GM12875 (cell line): ENCODE measurements around the gene C1QL3.

ENCODE experiments used
- H3K4me3 ChIP-seq: one replicate; pipeline ENCODE4 v1.5.1; 2011; ENCODE audit warnings: low read depth, low read length, control low read depth
- TF ChIP-seq, protein P1 (sequence below): IDR thresholded peaks from 2 replicates; pipeline ENCODE4 v1.5.1; 2011; ENCODE audit warnings: low read depth, mild to moderate bottlenecking, control low read depth, inconsistent platforms, low read length, moderate library complexity, borderline replicate concordance; ENCODE audit not compliant: insufficient read depth

C1QL3 gene

GRCh38 chr10:16521311-16522016 is at the start of gene C1QL3:
C1QL3 (minus strand) TSS chr10:16521879; CDS start chr10:16521065, 814 bp downstream.
- TF ChIP-seq, protein P1, sequence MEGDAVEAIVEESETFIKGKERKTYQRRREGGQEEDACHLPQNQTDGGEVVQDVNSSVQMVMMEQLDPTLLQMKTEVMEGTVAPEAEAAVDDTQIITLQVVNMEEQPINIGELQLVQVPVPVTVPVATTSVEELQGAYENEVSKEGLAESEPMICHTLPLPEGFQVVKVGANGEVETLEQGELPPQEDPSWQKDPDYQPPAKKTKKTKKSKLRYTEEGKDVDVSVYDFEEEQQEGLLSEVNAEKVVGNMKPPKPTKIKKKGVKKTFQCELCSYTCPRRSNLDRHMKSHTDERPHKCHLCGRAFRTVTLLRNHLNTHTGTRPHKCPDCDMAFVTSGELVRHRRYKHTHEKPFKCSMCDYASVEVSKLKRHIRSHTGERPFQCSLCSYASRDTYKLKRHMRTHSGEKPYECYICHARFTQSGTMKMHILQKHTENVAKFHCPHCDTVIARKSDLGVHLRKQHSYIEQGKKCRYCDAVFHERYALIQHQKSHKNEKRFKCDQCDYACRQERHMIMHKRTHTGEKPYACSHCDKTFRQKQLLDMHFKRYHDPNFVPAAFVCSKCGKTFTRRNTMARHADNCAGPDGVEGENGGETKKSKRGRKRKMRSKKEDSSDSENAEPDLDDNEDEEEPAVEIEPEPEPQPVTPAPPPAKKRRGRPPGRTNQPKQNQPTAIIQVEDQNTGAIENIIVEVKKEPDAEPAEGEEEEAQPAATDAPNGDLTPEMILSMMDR, result no peak
- peak within 1 kb of the TSS; percentile 50 for H3K4me3 ChIP-seq

GRCh38 chr10:16570731-16571130 is 49.1 kb upstream of the C1QL3 start:
- H3K4me3 ChIP-seq, result no peak overlapping the region
- TF ChIP-seq, protein P1, result no peak

- no peak overlapping the region for H3K4me3 ChIP-seq
These were observed 44.6 kb upstream of the C1QL3 start for GRCh38 chr10:16566202-16566805.

GRCh38 chr10:16565604-16566003 is 43.9 kb upstream of the C1QL3 start:
- TF ChIP-seq, protein P1, result no peak
- H3K4me3 ChIP-seq, result no peak overlapping the region

More at GRCh38 chr10:16566202-16566805, 44.6 kb upstream of the C1QL3 start:
- TF ChIP-seq, protein P1, result no peak

DNA sequence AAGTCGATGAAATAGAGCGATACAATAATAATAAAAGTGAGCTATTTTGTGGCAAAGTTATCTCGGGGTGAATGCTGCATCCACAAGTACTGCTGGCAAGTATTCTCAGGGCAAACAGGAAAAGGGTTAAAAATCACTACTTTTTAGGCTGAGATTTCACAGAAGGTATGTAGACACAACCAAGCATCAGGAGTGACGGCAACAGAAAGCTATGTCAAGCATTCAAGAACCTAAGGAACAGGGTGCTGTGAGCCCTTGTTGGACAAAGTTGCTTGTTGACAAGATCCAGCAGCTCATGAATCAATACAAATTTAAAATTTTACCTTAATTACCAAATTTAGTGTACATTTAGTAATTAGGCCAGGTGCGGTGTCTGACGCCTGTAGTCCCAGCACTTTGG is 41.2 kb upstream of the C1QL3 start:
- TF ChIP-seq, protein P1, result no peak

GRCh38 chr10:16559236-16559773 is 37.6 kb upstream of the C1QL3 start:
- TF ChIP-seq, protein P1, result no peak
- H3K4me3 ChIP-seq, result no peak overlapping the region

More for the DNA sequence above, 41.2 kb upstream of the C1QL3 start:
- H3K4me3 ChIP-seq, result no peak overlapping the region
